ENCODE measurements around the gene SDR42E2.
"Not testable (repeated sequence)": the region's sequence is repeated elsewhere in the genome, so short reads cannot be mapped to it uniquely, and the experiment has no call there.

SDR42E2 gene

DNA sequence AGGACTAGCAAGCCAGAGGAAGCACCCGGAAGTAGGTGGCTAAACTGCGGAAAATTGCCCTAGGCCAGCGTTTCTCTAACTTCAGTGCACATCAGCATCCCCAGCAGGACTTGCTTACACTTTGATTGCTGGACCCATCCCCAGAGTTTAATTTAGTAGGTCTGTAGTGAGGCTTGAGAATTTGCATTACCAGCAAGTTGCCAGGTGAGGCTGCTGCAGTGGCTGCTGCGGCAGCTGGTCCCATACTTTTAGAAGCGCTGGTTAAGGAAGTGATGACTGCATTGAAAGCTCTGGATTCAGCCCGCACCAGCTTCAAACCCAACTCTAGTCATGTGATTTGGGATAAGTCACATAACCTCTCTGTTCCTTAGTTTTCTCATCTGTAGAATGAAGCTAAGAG lies 48.0 kb downstream of the SDR42E2 start:
- TF ChIP-seq, protein P1, sequence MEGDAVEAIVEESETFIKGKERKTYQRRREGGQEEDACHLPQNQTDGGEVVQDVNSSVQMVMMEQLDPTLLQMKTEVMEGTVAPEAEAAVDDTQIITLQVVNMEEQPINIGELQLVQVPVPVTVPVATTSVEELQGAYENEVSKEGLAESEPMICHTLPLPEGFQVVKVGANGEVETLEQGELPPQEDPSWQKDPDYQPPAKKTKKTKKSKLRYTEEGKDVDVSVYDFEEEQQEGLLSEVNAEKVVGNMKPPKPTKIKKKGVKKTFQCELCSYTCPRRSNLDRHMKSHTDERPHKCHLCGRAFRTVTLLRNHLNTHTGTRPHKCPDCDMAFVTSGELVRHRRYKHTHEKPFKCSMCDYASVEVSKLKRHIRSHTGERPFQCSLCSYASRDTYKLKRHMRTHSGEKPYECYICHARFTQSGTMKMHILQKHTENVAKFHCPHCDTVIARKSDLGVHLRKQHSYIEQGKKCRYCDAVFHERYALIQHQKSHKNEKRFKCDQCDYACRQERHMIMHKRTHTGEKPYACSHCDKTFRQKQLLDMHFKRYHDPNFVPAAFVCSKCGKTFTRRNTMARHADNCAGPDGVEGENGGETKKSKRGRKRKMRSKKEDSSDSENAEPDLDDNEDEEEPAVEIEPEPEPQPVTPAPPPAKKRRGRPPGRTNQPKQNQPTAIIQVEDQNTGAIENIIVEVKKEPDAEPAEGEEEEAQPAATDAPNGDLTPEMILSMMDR (IDR thresholded peaks at IDR 0.05; ENCODE audit: low read depth, low read length): no peak
- no peak for DNase-seq (ENCODE audit: extremely low read depth, low read depth)

DNA sequence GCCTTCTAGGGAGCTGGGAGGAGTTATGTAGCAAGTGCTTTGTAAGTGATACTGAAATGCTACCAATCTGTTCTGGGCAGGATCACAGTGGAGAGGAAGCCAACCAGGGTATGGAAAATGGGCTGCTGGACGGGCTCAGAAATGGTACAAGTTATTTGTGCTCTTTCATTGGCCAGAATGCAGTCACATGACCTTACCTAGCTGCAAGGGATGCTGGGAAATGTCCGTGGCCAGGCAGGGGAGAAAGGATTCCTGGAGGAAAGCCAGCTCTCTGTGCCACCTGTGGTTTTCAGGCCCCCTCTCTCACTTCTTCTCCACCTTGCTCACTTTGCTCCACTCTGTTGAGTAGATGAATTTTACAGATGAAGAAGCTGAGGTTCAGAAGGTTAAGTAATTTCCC lies 48.5 kb downstream of the SDR42E2 start:
- TF ChIP-seq, protein P1 (IDR thresholded peaks at IDR 0.05; ENCODE audit: low read depth, low read length): no peak
- no peak for DNase-seq (ENCODE audit: extremely low read depth, low read depth)

DNA sequence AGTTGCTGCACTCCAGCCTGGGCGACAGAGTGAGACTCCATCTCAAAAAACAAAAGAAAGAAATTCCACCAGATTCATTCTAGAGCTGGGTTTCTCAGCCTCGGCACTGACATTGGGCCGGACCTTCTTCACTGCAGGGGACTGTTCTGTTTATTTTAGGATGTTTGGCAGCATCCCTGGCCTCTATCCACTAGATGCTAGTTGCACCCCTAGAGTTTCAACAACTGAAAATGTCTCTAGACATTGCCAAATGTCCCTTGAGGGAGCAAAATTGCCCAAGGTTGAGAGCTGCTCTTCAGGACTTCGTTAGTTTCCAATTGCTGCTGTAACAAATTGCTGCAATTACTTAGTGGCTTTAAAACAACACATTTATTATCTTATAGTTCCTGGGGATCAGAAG lies 50.9 kb downstream of the SDR42E2 start:
- DNase-seq (ENCODE audit: extremely low read depth, low read depth): no peak
- TF ChIP-seq, protein P1 (IDR thresholded peaks at IDR 0.05; ENCODE audit: low read depth, low read length): no peak

DNA sequence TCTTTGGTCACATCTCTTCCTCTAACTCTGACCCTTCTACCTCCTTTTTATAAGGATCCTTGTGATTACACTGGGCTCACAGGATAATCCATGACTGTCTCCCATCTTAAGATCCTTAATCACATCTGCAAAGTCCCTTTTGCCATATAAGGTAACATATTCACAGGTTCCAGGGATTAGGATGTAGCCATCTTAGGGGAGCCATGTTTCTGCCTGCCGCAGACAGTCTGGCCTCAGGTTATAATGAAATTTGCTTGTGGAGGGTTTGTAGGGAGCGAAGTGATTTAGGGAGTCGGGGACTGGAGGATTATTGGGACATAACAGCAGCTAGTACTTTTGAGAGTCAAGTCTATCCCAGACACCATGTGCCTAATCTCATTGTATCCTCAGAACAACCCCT lies 51.5 kb downstream of the SDR42E2 start:
- TF ChIP-seq, protein P1 (IDR thresholded peaks at IDR 0.05; ENCODE audit: low read depth, low read length): no peak
- DNase-seq (ENCODE audit: extremely low read depth, low read depth): no peak

DNA sequence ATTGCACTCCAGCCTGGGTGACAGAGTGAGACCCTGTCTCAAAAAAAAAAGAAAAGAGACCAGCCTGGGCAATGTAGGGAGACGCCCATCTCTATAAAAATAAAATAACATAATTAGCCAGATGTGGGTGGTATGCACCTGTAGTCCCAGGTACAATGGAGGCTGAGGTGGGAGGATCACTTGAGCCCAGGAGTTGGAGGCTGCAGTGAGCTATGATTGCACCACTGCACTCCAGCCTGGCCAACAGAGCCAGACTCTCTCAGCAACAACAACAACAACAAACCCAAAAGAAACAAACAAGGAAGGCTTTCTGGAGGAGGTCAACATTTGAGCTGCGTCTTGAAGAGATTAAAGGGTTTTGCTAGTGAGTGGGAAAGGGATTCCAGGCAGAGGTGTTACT lies 52.1 kb downstream of the SDR42E2 start:
- DNase-seq (ENCODE audit: extremely low read depth, low read depth): no peak
- TF ChIP-seq, protein P1 (IDR thresholded peaks at IDR 0.05; ENCODE audit: low read depth, low read length): no peak

DNA sequence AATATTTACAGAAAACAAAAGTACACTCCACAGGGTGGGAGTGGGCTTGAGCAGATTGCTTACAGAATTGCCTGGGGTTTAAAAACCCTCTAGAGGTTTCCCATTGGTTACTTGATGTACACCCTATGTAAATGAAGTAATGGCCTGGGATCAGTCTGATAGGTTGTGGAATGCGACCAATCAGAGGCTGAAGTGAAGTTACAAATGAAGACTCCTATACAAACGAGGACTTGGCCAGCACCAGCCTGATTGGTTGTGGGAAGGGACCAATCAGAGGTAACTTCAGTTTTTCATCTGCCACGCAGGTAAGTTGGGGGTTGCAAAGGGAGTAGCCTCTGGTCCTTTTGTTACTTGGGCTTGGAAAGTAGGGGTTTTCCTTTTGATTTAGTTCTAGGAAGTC lies 52.6 kb downstream of the SDR42E2 start:
- no peak for DNase-seq (ENCODE audit: extremely low read depth, low read depth)
- TF ChIP-seq, protein P1 (IDR thresholded peaks at IDR 0.05; ENCODE audit: low read depth, low read length): no peak

DNA sequence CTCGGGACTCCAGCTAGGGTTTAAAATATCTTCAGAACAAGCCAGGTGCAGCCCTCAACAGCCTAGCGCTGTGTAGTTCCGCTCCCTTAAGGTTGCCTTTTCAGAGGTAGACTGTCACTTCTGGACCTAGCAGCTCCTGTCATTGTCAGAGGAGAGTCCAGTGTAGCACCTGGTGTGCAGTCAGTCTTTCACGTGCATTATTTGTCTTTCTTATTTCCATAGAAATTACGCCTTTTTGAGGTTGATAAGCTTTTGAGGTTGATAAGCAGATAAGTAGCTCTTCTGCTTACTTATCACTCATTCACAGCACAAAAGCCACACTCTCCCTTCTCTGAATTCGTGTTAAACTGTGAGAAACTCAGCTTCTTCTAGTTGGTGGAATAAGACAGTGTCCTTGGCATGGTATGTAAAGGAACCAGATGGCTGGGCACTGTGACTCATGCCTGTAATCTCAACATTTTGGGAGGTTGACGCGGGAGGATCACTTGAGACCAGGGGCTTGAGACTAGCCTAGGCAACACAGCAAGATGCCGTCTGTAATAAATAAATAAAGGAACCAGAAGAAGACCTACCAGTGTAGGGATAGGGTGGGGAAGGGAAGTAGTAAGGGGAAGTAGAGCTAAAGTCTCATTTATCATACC lies 54.0 kb downstream of the SDR42E2 start:
- no peak for DNase-seq (ENCODE audit: extremely low read depth, low read depth)
- TF ChIP-seq, protein P1 (IDR thresholded peaks at IDR 0.05; ENCODE audit: low read depth, low read length): no peak

DNA sequence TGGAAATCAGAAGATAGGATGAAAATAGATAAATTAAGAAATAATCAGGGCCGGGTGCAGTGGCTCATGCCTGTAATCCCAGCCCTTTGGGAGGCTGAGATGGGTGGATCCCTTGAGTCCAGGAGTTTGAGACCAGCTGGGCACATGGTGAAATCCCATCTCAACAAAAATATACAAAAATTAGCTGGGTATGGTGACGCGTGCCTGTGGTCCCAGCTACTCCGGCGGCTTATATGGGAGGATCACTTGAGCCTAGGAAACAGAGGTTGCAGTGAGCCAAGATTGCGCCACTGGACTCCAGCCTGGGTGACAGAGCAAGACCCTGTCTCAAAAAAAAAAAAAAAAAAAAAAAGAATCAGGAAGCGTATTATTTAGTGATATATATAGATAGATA lies 54.5 kb downstream of the SDR42E2 start:
- not testable (repeated sequence) for DNase-seq (ENCODE audit: extremely low read depth, low read depth)

All from AG09319 (cell line).